Vagina (tissue), 2 donors: ENCODE data around the gene PIAS1.

Experiments
- CTCF ChIP-seq, 3 experiments: fragments of 450-650 bp in 2 of 3; fragments of 200-600 bp in 1 of 3; sonication (generic) in 1 of 3; IDR thresholded peaks; one replicate each; pipeline ENCODE4 v1.5.1; 2017 to 2019; ENCODE audit warnings: antibody characterized with exemption in 3 of 3, mild to moderate bottlenecking in 2 of 3, moderate library complexity in 2 of 3
- POLR2A ChIP-seq, 2 donors: fragments of 450-650 bp; IDR thresholded peaks; one replicate each; pipeline ENCODE4 v1.6.1; 2017; ENCODE audit warnings: antibody characterized with exemption in 2 of 2, mild to moderate bottlenecking in 2 of 2, moderate library complexity in 2 of 2
- POLR2AphosphoS5 ChIP-seq, 2 donors: sonication (generic); formaldehyde crosslinking; IDR thresholded peaks; one replicate each; pipeline ENCODE4 v1.9.0; 2017; ENCODE audit warnings: antibody characterized with exemption in 2 of 2, mild to moderate bottlenecking in 2 of 2, low read depth in 1 of 2; ENCODE audit not compliant: insufficient read depth in 1 of 2

DNA sequence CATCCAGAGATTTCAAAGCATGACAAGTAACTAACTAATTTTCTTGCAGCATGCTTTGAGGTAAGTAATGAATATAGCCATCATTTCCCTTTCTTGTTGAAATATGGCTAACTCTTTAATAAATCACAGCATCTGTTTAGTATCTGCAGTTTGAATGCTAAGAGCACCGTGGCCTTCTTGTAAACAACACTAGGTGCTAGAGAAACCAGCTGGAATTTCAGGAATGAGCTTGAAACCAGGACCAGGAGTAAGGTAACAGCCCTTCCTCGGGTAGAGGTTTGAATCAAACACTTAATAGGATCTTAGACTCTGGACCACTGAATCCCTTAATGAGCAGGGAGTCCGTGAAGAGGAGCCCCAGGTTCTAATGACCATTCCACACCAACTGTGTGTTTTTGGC, 137.4 kb downstream of the PIAS1 start:
- TF ChIP-seq POLR2A (IDR thresholded peaks at IDR 0.05) (no peak), CTCF (IDR thresholded peaks at IDR 0.05) (no peak), POLR2AphosphoS5 (IDR thresholded peaks at IDR 0.05; ENCODE audit: insufficient read depth in 1 of 2, low read depth in 1 of 2) (no peak)
